Stimulated activated CD8-positive, alpha-beta memory T cell treated with anti-CD3 and anti-CD28 coated beads, Interleukin-12 subunit alpha, Interleukin-12 subunit beta, amount 100 ng/mL, for 4 hours (primary cell): Measurements from ENCODE around the gene TAAR1.
"Not testable (repeated sequence)": the region's sequence is repeated elsewhere in the genome, so short reads cannot be mapped to it uniquely, and the experiment has no call there.

Experiments
- DNase-seq: peaks from one replicate; pipeline ENCODE4 v3.0.0-alpha.2; 2020; ENCODE audit warnings: low read depth

The TAAR1 gene

DNA sequence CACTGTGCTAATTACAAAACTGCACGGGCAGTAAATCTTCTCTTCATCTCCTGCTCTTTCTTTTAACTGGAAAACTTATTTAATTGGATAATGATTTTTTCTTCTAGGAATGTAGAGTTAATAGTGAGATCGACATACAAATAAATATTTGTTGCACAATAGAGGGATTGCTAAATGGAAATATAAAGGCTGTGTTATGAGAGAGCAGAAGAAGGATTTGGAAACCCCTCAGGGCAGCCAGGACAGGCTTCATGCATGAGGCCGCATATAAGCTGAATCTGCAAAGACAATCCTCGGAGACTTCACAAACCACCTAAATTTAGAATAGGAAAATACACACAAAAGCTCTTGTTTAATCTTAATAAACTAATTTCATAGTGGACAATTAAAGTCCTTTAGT, 2.9 kb upstream of the TAAR1 start:
- no peak for DNase-seq

DNA sequence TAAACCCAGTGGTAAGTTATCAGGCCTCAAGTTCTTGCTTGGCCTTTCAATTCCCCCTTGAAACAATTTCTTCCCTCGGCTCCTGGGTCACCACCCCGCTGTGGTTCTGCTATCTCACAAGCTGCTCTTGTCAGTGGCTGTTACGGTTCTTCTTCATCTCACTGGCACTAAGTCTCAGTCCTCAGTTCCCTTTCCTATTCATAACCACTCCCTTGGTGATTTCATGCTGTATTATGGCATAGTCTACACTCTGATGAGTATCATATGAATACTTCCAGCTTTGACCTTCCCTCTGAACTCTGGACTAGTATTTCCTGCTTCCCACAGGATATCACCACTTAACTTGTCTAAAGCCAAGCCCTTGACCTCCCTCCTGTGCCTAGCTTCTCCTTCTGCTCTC, 7.9 kb downstream of the TAAR1 start:
- DNase-seq = no peak

DNA sequence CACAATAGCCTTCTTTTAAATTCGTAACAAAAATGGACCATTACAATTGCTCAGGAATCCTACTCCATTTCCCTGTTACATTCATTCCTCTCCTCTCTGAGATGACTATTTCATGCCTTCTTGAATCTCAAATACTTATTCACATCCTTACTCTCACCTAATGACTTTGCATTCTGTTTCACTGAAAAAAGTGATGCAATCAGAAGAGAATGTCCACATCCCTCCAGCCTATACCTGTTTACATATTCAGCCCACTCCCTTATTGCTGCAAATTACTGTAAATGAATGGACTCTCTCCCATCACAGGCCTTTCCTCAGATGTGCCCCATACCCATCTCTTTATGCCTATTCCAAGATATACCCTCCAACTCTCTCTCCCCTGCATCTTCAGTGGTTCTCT, 8.6 kb downstream of the TAAR1 start:
- no peak for DNase-seq

DNA sequence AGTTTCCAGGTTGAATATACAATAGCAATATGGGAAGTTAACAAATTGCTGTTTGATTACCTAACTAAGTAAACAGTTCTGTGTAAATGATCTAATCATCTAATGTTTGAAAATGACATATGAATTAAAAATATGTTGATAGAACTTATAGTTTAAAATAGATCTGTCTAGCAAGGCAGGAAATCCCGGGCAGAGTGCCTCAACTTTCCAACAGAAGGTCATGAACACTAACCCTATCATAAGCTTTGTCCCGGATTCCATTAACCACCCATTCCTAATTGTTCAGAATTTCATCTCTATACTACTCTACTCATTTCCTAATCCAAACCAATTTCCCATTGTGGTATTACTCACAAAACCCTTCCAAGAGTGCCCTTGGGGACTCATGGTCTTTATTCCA, 10.2 kb downstream of the TAAR1 start:
- DNase-seq = no peak

DNA sequence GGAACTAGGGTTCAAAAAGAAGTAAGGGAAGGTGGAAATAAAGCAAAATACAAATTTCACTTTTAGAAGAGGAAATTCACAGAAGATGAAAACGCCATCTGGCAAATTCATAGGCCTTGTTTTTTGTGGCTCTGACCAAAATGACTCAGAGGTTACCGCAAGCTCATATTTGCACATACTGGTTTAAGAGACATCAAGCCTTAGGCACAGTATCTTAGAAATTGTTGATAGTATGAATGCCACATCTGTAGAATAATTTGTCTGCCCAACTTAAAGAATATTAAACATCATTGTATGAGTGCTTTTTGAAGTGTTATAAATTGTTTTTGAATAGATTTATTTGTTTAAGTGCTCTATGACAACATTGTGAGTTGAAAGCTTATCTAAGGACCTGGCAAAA, 10.6 kb downstream of the TAAR1 start:
- DNase-seq = no peak

DNA sequence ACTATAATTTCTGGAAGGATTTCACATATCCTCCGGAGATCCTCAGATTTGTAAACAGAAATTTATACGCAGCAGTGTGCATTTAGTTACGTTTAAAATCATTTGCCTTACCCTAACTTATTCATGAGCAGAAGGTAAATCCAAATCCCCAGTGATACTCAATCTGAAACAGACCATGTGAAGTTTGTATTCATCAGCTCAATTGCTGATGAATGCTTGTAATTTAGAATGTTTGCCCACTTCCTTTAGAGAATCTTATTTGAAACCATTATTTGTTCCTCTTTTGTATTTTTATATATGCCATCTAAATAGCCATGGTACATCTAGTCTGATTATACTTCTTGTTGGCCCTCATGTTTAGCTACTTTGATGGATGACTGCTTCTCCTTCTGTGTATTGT, 15.4 kb downstream of the TAAR1 start:
- DNase-seq = no peak

DNA sequence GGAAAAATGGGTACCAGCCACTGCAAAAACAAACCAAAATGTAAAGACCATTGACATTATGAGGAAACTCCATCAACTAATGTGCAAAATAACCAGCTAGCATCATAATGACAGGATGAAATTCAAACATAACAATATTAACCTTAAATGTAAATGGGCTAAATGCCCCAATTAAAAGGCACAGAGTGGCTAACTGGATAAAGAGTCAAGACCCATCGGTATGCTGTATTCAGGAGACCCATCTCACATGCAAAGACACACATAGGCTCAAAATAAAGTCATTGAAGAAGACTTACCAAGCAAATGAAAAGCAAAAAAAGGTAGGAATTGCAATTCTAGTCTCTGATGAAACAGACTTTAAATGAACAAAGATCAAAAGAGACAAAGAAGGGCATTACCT, 21.8 kb downstream of the TAAR1 start:
- not testable (repeated sequence) for DNase-seq

DNA sequence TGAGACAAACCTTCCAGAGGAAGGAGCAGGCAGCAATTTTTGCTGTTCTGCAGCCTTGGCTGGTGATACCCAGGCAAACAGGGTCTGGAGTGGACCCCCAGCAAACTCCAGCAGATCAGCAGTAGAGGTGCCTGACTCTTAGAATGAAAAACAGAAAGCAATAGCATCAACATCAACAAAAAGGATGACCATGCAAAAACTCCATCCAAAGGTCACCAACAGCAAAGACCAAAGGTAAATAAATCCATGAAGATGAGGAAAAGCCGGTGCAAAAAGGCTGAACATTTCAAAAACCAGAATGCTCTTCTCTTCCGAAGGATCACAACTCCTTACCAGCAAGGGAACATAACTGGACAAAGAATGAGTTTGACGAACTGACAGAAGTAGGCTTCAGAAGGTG, 23.1 kb downstream of the TAAR1 start:
- not testable (repeated sequence) for DNase-seq

DNA sequence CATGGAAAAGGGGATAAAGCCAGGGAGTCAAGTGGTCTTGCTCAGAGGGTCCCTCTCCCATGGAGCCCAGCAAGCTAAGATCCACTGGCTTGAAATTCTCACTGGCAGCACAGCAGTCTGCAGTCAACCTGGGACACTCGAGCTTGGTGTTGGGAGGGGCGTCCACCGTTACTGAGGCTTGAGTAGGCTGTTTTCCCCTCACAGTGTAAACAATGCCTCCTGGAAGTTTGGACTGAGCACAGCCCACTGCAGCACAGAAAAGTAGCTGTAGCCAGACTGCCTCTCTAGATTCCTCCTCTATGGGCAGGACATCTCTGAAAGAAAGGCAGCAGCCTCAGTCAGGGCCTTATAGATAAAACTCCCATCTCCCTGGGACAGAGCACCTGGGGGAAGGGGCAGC, 23.7 kb downstream of the TAAR1 start:
- DNase-seq = not testable (repeated sequence)

DNA sequence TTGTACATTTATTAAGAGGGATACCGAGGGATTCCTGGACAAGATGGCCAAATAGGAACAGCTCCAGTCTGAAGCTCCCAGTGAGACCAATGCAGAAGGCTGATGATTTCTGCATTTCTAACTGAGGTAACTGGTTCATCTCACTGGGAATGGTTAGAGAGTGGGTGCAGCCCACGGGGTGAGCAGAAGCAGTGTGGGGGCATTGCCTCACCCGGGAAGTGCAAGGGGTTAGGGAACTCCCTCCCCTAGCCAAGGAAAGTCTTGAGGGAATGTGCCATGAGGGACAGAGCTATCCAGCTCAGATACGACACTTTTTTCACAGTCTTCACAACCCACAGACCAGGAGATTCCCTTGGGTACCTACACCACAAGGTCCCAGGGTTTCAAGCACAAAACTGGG, 24.2 kb downstream of the TAAR1 start:
- no peak for DNase-seq

DNA sequence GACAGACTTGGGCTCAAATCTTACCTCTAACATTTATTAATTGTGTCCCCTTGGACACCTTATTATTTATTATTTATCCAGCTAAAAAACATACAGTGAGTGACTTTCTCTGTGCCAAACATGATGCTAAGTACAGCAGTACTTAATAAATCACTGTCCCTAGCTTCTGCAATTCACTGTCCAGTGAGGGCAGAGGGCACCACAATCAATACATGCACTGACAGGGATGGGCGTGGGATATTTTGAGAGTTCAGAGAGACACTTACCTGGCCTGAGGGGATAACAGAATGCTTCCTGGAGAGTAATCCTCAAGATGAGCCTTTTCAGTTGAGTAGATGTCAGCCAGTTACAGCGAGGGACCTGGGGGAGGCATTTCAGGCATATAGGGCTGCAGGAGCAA, 25.6 kb downstream of the TAAR1 start:
- no peak for DNase-seq

DNA sequence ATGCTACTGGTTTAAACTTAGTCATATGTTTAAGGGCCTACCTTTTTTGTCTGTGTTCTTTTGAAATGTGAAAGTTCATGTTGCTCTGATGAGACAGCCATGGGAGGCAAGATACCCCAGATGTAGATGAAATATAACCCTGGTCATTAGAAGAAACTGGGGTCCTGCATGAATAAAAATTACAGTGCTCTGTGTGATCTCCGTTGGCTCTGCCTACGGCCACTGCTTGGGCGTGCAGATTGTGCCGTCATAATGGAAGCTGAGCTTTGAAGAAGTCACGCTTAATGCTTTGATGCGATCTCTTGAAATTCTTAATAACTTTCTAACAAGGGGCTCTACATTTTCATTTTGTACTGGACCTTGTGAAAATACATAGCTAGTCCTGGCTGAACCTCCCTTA, 34.8 kb downstream of the TAAR1 start, which contains the start of gene TAAR2:
TSS of gene TAAR2 (minus strand) at position 101 of the 400 bp plus-strand sequence. CDS start at position 101, 0 bp downstream.
- no peak for DNase-seq

DNA sequence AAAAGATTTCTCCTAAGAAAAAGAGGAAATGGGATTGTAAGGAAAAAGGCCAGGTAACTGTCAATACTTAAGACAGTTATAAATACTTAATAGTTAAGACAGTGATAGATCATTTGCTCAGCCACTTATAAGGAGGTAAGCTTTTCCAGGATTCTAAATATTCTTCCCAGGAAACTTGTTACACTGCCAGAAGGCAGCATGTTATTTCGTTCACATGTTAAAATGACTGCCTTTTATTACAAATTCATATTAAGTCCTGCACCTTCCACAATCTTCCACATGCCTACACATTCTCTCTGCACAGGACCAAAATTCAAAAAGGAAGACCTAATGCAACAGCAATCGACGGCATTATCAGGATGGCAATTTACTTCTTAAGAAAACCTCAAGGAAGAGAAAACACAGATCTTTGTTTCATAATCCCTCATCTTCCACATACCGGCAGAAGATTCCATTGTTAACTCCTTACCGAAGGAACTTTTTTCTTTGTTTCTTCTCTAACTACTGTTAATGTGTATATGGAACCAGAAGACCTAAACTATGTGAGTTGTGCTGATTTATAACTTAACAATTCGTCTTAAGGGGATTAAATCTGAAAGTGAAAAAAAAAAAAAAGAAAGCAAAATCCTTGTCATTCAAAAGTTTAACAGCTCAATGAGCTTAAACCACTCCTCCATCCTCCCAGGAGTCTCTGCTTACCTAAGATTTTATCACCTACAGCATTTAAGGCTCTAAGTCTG, 35.7 kb downstream of the TAAR1 start:
- no peak for DNase-seq

DNA sequence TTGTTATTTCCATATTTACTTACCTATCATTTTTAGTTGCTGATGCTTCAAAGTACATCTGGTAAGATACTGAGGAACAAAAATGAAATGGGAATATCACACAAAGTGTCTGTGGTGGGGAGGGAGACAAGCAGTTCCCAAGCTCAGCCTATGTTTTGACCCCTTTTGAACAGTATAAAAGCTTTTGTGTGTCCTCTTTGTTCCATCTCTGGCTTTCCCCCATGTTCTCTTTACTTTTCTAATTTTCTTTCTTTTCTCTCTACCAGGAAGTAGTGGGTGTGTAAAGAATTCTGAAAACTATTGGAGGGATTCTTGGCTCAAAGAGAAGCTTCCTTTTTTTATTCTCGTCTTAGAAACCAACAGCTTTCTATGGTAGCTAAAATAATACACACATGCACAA, 42.3 kb downstream of the TAAR1 start:
- no peak for DNase-seq

DNA sequence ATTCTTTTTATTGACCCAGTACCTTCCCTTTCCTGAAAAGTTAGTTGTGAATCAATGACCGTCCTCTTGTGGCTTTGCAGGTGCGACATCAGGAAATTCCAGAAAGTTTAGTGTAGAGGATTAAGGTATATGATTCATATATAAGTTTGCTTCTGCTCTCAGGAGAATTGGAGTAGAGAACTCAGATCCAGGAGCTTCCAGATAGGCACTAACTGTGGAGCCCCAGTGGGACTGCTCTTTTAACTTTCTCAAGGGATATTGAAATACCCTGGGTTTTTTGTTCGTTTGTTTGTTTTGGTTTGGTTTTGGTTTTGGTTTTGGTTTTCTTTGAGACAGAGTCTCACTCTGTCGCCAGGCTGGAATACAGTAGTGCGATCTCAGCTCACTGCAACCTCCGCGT, 44.4 kb downstream of the TAAR1 start:
- DNase-seq = no peak

DNA sequence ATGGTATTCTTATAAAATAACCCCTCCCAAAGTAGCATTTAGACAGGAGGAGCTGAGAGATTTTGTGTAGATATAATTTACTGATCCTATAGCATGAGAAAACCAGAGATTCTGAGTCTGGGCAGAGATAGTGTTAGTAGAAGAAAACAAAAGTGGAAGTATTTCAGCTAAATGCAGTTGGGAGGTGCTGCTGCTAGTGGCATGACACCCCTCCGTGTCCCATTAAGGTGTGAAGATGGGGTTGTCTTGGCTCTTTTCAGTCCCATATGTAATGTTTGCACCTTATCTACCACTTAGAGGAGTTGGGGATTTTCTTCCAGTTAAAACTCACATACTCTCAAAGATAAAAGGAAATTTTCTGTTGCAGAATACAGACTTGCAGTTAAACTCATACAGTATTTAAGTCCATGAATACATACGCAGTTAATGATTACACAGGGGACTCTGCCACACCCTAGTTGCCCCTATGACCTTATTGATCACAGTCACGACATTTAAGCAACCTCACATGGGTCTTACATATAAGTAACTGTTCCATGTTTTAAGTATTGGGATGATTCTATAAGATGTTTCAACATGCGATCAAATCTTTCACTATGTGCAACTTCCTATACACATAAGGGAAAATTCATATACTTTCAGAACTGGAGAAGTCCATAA, 46.4 kb downstream of the TAAR1 start:
- DNase-seq = no peak

DNA sequence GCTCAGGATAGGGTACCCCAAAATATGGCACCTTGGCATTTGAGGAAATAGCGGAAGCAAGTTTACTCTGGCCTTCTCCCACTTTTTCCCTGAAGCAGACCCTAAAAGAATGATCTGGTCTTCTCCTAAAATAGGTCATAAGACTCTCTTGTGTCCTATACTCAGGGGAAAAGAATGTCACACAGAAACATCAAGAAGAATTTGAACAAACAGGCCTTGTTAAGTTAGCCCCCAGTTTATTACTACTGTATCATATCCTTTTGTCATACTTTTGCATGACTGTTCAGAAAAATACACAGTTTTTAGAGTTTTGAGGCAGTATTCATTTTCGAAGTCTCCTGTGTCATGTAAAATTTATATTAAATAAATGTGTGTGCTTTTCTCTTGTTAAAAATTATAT, 47.4 kb downstream of the TAAR1 start:
- no peak for DNase-seq

DNA sequence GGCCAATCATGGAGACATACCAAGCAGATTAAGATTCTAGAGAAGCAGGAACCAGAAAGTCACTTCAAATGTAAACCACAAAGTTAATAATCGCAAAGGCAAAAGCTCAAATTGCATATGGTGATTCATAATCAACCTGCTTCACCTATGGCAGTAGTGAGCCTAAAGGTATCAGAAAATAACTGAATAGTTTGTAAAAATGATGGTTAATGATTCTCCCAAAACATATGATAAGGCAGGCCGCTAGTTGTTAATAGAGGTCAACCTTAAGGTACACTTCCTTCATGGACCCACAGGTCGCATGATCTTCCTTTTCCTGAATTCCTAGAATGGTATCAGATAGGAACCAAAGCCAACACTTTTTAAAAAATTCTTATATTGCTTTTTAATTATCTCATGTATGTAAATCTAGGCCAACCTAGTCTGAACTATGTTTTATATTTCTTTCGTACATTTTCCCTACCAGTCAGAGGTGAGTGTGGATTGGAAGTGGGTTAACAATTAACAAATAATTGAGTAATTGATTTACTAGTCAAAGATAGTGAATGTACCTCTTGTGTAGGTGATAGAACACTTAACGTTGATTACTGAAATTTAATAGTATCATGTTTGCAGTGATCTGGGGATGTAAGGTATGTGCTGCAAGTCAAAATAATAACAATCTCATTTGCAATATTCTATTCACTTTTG, 51.3 kb downstream of the TAAR1 start:
- DNase-seq = no peak

DNA sequence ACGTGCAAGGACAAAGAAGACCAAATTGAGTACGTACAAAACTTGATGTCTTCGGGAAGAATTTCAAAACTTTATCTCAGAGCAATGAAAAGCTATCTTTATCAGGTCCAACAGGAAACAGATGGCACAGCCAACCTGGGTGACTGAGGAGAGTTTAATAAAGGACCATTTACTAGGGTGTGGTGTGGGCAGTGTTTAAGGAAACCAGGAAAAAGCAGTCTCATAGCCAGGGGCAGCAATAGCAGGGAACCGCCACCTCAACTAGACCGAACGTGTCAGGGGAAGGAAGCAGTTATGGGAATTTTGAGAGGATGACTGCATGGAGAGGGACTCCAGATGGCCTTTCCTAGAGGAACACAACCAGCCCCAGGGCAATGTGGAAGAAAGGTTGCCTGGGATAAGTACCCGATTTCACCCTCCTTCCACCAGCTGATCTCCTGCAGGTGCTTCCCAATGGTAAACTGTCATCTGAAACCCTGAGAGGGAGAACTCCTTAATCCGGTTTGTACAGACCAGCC, 54.3 kb downstream of the TAAR1 start:
- DNase-seq = no peak

DNA sequence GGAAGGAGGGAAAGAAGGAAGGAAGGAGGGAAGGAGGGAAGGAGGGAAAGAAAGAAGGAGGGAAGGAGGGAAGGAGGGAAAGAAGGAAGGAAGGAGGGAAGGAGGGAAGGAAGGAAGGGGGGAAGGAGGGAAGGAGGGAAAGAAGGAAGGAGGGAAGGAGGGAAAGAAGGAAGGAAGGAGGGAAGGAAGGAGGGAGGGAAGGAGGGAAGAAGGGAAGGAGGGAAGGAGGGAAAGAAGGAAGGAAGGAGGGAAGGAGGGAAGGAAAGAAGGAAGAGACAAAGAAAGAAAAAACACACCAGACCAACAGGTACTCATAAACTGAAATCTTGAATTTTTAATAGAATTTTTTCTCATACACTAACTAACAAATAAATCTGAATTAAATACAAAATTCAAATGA, 58.1 kb downstream of the TAAR1 start:
- DNase-seq = not testable (repeated sequence)

DNA sequence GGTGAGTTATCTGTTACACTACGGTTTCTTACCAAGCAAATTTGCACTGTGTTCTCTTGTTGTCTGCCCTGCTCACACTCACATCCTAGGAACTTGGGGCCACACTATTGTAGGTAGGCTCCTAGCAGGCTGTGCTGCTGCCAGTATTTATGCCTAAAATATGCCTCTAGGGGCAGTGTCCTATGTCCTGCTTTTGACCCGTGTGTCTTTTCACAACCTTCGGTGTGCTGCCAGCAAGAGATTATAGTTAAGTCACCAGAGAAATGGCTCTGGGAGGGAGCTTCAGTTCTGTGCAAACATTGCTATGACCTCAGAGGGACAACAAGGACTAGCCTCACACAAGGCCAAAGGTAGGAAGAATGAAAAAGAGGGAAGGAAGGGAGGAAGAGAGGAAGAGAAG, 60.5 kb downstream of the TAAR1 start:
- DNase-seq = no peak

DNA sequence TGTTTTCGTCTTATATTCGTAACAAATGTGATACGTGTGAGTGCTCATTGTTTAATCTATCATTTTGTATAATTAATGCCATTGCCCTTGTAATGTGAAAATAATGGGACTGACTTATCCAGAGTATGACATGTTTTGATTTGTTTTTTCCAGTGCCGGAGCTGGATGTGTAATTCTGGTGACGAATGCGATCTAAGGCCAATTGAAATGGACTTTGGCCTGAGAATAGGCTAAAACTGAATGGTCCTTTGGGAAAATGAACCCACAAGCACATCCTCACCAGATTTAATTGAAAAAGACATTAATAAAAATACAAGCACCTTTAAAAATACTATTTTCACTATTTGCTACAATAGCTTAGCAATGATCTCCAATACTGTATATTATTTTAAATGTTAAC, 62.8 kb downstream of the TAAR1 start:
- DNase-seq = no peak
